Activated CD4-positive, alpha-beta T cell treated with anti-CD3 and anti-CD28 coated beads, Interleukin-2, amount 10 ng/mL, durations not matched to agents 7 days and 5 days (primary cell): Measurements from ENCODE around the gene PAEP. TPM values are rescaled to one million over a fixed set of nuclear protein-coding genes. Genes with fewer than 3 reads are reported as not detected.

Source experiments
- CTCF ChIA-PET: fragments of 350-600 bp; sonication (Branson Sonifier 250); formaldehyde crosslinking; loops from one replicate; lab custom pipeline; 2021; ENCODE audit warnings: antibody characterized with exemption; lab: Charles Lee
- POLR2A ChIA-PET: fragments of 350-600 bp; sonication (Branson Sonifier 250); formaldehyde crosslinking; loops from one replicate; lab custom pipeline; 2021; ENCODE audit warnings: antibody characterized with exemption; lab: Charles Lee
- DNase-seq: peaks from one replicate; pipeline ENCODE4 v3.0.0-alpha.2; 2020
- H3K27ac Mint-ChIP-seq: one replicate; pipeline ENCODE4 v1.8.0; 2021; ENCODE audit warnings: mild to moderate bottlenecking, moderate library complexity, mixed read lengths
- H3K27me3 Mint-ChIP-seq: one replicate; pipeline ENCODE4 v1.8.0; 2021; ENCODE audit warnings: mixed read lengths
- H3K36me3 Mint-ChIP-seq: one replicate; pipeline ENCODE4 v1.8.0; 2021; ENCODE audit warnings: low read depth, mixed read lengths
- H3K4me1 Mint-ChIP-seq: one replicate; pipeline ENCODE4 v1.8.0; 2021; ENCODE audit warnings: mixed read lengths
- H3K4me3 Mint-ChIP-seq: one replicate; pipeline ENCODE4 v1.8.0; 2021; ENCODE audit warnings: mild to moderate bottlenecking, moderate library complexity, mixed read lengths
- H3K9me3 Mint-ChIP-seq: one replicate; pipeline ENCODE4 v1.8.0; 2021; ENCODE audit warnings: mixed read lengths
- total RNA-seq, 2 experiments: library from RNA; stranded (reverse); gene quantifications; one replicate each; pipeline ENCODE4 v1.2.3, GENCODE V29; 2021

Gene PAEP
- total RNA-seq, 2 experiments from 2014 or later: not detected

- H3K9me3 Mint-ChIP-seq: no peaks in the 10 kb centered on the region
- no peaks in the 10 kb centered on the region for H3K27me3 Mint-ChIP-seq
- H3K36me3 Mint-ChIP-seq: no peaks in the 10 kb centered on the region
- no peak overlapping the region for H3K27ac Mint-ChIP-seq
- POLR2A ChIA-PET: no interaction called here
- H3K4me1 Mint-ChIP-seq: no peaks in the 10 kb centered on the region
- no peak for DNase-seq
- no peak overlapping the region for H3K4me3 Mint-ChIP-seq
- CTCF ChIA-PET: no interaction called here
Measured at GRCh38 chr9:135589596-135590485, 28.3 kb downstream of the PAEP start.

- no peak for DNase-seq
- Mint-ChIP-seq H3K4me1 (no peaks in the 10 kb centered on the region), H3K27me3 (no peaks in the 10 kb centered on the region), H3K4me3 (no peak overlapping the region), H3K27ac (no peak overlapping the region), H3K9me3 (no peaks in the 10 kb centered on the region), H3K36me3 (no peaks in the 10 kb centered on the region)
- ChIA-PET CTCF (interaction anchor here (1.0 kb wide), 1 partner anchor 10 kb away, joined by 3 read pairs; no protein-coding TSS in a partner anchor), POLR2A (no interaction called here)
Measured at GRCh38 chr9:135590486-135591079, 29.0 kb downstream of the PAEP start.

GRCh38 chr9:135591506-135592330 lies 30.2 kb downstream of the PAEP start:
- Mint-ChIP-seq H3K4me3 (no peak overlapping the region), H3K27ac (no peak overlapping the region), H3K4me1 (no peaks in the 10 kb centered on the region), H3K27me3 (peaks cover 4% of the 10 kb centered on the region), H3K9me3 (no peaks in the 10 kb centered on the region), H3K36me3 (no peaks in the 10 kb centered on the region)
- DNase-seq: no peak
- POLR2A ChIA-PET: no interaction called here
- CTCF ChIA-PET: interaction anchor here (0.6 to 1.0 kb wide), 2 partner anchors 9 to 136 kb away, joined by 3 to 4 read pairs; no protein-coding TSS in a partner anchor

GRCh38 chr9:135592331-135592590 lies 30.7 kb downstream of the PAEP start:
- DNase-seq: no peak
- H3K36me3 Mint-ChIP-seq: no peaks in the 10 kb centered on the region
- peaks cover 4% of the 10 kb centered on the region for H3K27me3 Mint-ChIP-seq
- POLR2A ChIA-PET: no interaction called here
- H3K27ac Mint-ChIP-seq: no peak overlapping the region
- H3K9me3 Mint-ChIP-seq: no peaks in the 10 kb centered on the region
- no peak overlapping the region for H3K4me3 Mint-ChIP-seq
- CTCF ChIA-PET: no interaction called here
- no peaks in the 10 kb centered on the region for H3K4me1 Mint-ChIP-seq

- no peak overlapping the region for H3K27ac Mint-ChIP-seq
- no peaks in the 10 kb centered on the region for H3K36me3 Mint-ChIP-seq
- H3K4me3 Mint-ChIP-seq: no peak overlapping the region
- H3K9me3 Mint-ChIP-seq: no peaks in the 10 kb centered on the region
- no peak for DNase-seq
- peaks cover 4% of the 10 kb centered on the region for H3K27me3 Mint-ChIP-seq
- CTCF ChIA-PET: no interaction called here
- no peaks in the 10 kb centered on the region for H3K4me1 Mint-ChIP-seq
- POLR2A ChIA-PET: no interaction called here
Measured at GRCh38 chr9:135592625-135593024, 31.1 kb downstream of the PAEP start.

- no peak overlapping the region for H3K27ac Mint-ChIP-seq
- no peak overlapping the region for H3K4me3 Mint-ChIP-seq
- DNase-seq: no peak
- H3K4me1 Mint-ChIP-seq: no peaks in the 10 kb centered on the region
- no peaks in the 10 kb centered on the region for H3K9me3 Mint-ChIP-seq
- ChIA-PET POLR2A (no interaction called here), CTCF (no interaction called here)
- no peaks in the 10 kb centered on the region for H3K36me3 Mint-ChIP-seq
- H3K27me3 Mint-ChIP-seq: peaks cover 14% of the 10 kb centered on the region
Measured at GRCh38 chr9:135596211-135596610, 34.7 kb downstream of the PAEP start.

- no peaks in the 10 kb centered on the region for H3K9me3 Mint-ChIP-seq
- DNase-seq: no peak
- H3K4me1 Mint-ChIP-seq: no peaks in the 10 kb centered on the region
- no peak overlapping the region for H3K27ac Mint-ChIP-seq
- ChIA-PET CTCF (interaction anchor here (0.8 kb wide), 1 partner anchor 9 kb away, joined by 3 read pairs; no protein-coding TSS in a partner anchor), POLR2A (no interaction called here)
- H3K27me3 Mint-ChIP-seq: peaks cover 14% of the 10 kb centered on the region
- H3K36me3 Mint-ChIP-seq: no peaks in the 10 kb centered on the region
- H3K4me3 Mint-ChIP-seq: no peak overlapping the region
Measured at GRCh38 chr9:135600296-135600817, 38.8 kb downstream of the PAEP start.

- no peaks in the 10 kb centered on the region for H3K36me3 Mint-ChIP-seq
- H3K27me3 Mint-ChIP-seq: peaks cover 10% of the 10 kb centered on the region
- ChIA-PET POLR2A (no interaction called here), CTCF (no interaction called here)
- H3K27ac Mint-ChIP-seq: no peak overlapping the region
- no peak for DNase-seq
- H3K9me3 Mint-ChIP-seq: no peaks in the 10 kb centered on the region
- no peaks in the 10 kb centered on the region for H3K4me1 Mint-ChIP-seq
- H3K4me3 Mint-ChIP-seq: no peak overlapping the region
Measured at GRCh38 chr9:135601988-135602387, 40.4 kb downstream of the PAEP start.

- POLR2A ChIA-PET: no interaction called here
- Mint-ChIP-seq H3K4me1 (no peaks in the 10 kb centered on the region), H3K36me3 (no peaks in the 10 kb centered on the region), H3K27me3 (peaks cover 8% of the 10 kb centered on the region), H3K9me3 (no peaks in the 10 kb centered on the region), H3K27ac (no peak overlapping the region), H3K4me3 (no peak overlapping the region)
- CTCF ChIA-PET: interaction anchor here (0.6 kb wide), 1 partner anchor 380 kb away, joined by 3 read pairs; no protein-coding TSS in a partner anchor
- peak; percentile 59 for DNase-seq
Measured at GRCh38 chr9:135602789-135603481, 41.4 kb downstream of the PAEP start.

- no peak for DNase-seq
- H3K27me3 Mint-ChIP-seq: peaks cover under 1% of the 10 kb centered on the region
- no peak overlapping the region for H3K4me3 Mint-ChIP-seq
- no peaks in the 10 kb centered on the region for H3K4me1 Mint-ChIP-seq
- no peaks in the 10 kb centered on the region for H3K36me3 Mint-ChIP-seq
- ChIA-PET CTCF (no interaction called here), POLR2A (no interaction called here)
- no peaks in the 10 kb centered on the region for H3K9me3 Mint-ChIP-seq
- H3K27ac Mint-ChIP-seq: no peak overlapping the region
Measured at GRCh38 chr9:135604437-135605237, 43.1 kb downstream of the PAEP start.

GRCh38 chr9:135605238-135605781 lies 43.8 kb downstream of the PAEP start:
- Mint-ChIP-seq H3K4me1 (no peaks in the 10 kb centered on the region), H3K9me3 (no peaks in the 10 kb centered on the region), H3K36me3 (no peaks in the 10 kb centered on the region), H3K4me3 (no peak overlapping the region), H3K27me3 (no peaks in the 10 kb centered on the region), H3K27ac (no peak overlapping the region)
- no peak for DNase-seq
- ChIA-PET CTCF (no interaction called here), POLR2A (no interaction called here)

GRCh38 chr9:135606885-135607259 lies 45.3 kb downstream of the PAEP start:
- Mint-ChIP-seq H3K9me3 (no peaks in the 10 kb centered on the region), H3K4me3 (no peak overlapping the region), H3K27me3 (no peaks in the 10 kb centered on the region), H3K4me1 (no peaks in the 10 kb centered on the region), H3K27ac (no peak overlapping the region), H3K36me3 (no peaks in the 10 kb centered on the region)
- DNase-seq: no peak
- ChIA-PET POLR2A (no interaction called here), CTCF (no interaction called here)
